Esophagus muscularis mucosa (tissue), 4 donors: ENCODE results near the gene TMC7. TPM values are rescaled to one million over a fixed set of nuclear protein-coding genes. Genes with fewer than 3 reads are reported as not detected.
A peak's percentile ranks its signal among the peaks of the same experiment; 100 is the strongest.

Source experiments
- DNase-seq: peaks from one replicate; pipeline ENCODE4 v3.0.0-alpha.2; 2017; ENCODE audit errors: extremely low spot score
- H3K27ac ChIP-seq, 4 donors: fragments of 200-600 bp; sonication (generic); replicated peaks in 1 of 4; 1 replicate in 3 of 4; 2 replicates in 1 of 4; pipeline ENCODE4 v1.5.1; 2016 to 2019; ENCODE audit warnings: mild to moderate bottlenecking in 1 of 4
- H3K27me3 ChIP-seq, 4 donors: fragments of 200-600 bp; sonication (generic); one replicate each; pipeline versions ENCODE4 v1.5.1 to v1.6.0; 2016 to 2019
- H3K36me3 ChIP-seq, 4 donors: fragments of 200-600 bp; sonication (generic); one replicate each; pipeline ENCODE4 v1.5.1; 2016 to 2019
- H3K4me1 ChIP-seq, 4 donors: fragments of 200-600 bp; sonication (generic); one replicate each; pipeline ENCODE4 v1.5.1; 2016 to 2019
- H3K4me3 ChIP-seq, 4 donors: fragments of 200-600 bp; sonication (generic); 1 replicate in 2 of 4; 2 replicates in 2 of 4; pipeline ENCODE4 v1.5.1; 2016 to 2019; ENCODE audit warnings: mild to moderate bottlenecking in 4 of 4, moderate library complexity in 1 of 4
- H3K9me3 ChIP-seq, 4 donors: fragments of 200-600 bp; sonication (generic); 1 replicate in 3 of 4; 2 replicates in 1 of 4; pipeline ENCODE4 v1.5.1; 2016 to 2019
- EP300 ChIP-seq: sonication (generic); formaldehyde crosslinking; IDR thresholded peaks from one replicate; pipeline ENCODE4 v1.6.1; 2017; ENCODE audit warnings: antibody characterized with exemption
- POLR2A ChIP-seq: fragments of 450-650 bp; IDR thresholded peaks from one replicate; pipeline ENCODE4 v1.6.1; 2017; ENCODE audit warnings: antibody characterized with exemption, moderate library complexity, mild to moderate bottlenecking, low read depth
- POLR2AphosphoS5 ChIP-seq, 2 donors: sonication (generic); formaldehyde crosslinking; IDR thresholded peaks; one replicate each; pipeline ENCODE4 v1.6.1; 2017; ENCODE audit warnings: antibody characterized with exemption in 2 of 2
- WGBS: methylation state at CpG from one replicate; pipeline ENCODE4 v1.1.5; 2018; 5-methylcytosine and 5-hydroxymethylcytosine counted together
- intact Hi-C: fragments of 100-400 bp; cut with DNase I; formaldehyde crosslinking; loops from one replicate; pipeline ENCODE4 v1.15.1; 2023
- total RNA-seq, 4 donors: library from RNA; depleted of rRNA; stranded (reverse); fragments of >200 nt; gene quantifications; one replicate each; pipeline versions ENCODE4 v1.1.0 to v1.2.1, GENCODE V29; 2016
- TF ChIP-seq, protein P1 (sequence below), 3 experiments: fragments of 200-600 bp in 2 of 3; fragments of 450-650 bp in 1 of 3; sonication (generic) in 2 of 3; IDR thresholded peaks; one replicate each; pipeline ENCODE4 v1.5.1; 2017 to 2019; ENCODE audit warnings: antibody characterized with exemption in 3 of 3, mild to moderate bottlenecking in 2 of 3, moderate library complexity in 1 of 3

Gene TMC7
- total RNA-seq, 4 donors from 2014 or later, result 0.17 to 0.83 (median 0.56) TPM

DNA sequence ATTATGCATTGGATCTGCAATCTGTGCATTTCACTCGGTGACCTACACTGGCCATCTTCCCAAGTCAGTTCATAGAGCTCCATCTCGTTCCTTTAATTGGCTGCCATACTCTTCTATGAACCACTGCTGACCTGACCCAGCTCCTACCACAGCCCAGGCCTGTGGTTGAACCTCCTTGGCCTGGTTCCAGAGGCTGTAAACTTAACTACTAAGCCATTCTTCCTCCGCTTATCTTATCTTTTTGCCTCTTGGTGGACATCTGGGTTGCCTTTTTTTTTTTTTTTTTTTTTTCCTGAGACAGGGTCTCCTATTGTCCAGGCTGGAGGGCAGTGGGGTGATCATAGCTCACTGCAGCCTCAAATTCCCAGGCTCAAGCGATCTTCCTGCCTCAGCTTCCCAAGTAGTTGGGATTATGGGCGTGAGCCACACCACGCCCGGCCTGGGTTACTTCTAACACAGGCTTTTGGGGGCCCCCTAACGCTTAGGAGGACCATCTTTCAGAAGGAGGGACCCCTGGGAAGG is 102.0 kb downstream of the TMC7 start:
- no peaks in the 10 kb centered on the region for H3K27me3 ChIP-seq
- no peak for TF ChIP-seq POLR2AphosphoS5 (IDR thresholded peaks at IDR 0.05)
- DNase-seq, result no peak
- peaks cover 8 to 26% (median 20%) of the 10 kb centered on the region in 4 donors for H3K4me1 ChIP-seq
- intact Hi-C loops, result loop anchor here (2.0 kb wide), 3 partner anchors 83 to 417 kb away; partner anchors contain the start of gene SYT17
- no peaks in the 10 kb centered on the region for H3K9me3 ChIP-seq
- H3K27ac ChIP-seq, result peak overlapping the region in 1 of 4 donors; percentile 64
- H3K4me3 ChIP-seq, result peak overlapping the region; percentile 50 to 64 (median 54)
- WGBS, result 52% methylated on average over 8 of the region's 8 CpGs
- H3K36me3 ChIP-seq, result peaks cover 0 to 16% (median 15%) of the 10 kb centered on the region in 4 donors

DNA sequence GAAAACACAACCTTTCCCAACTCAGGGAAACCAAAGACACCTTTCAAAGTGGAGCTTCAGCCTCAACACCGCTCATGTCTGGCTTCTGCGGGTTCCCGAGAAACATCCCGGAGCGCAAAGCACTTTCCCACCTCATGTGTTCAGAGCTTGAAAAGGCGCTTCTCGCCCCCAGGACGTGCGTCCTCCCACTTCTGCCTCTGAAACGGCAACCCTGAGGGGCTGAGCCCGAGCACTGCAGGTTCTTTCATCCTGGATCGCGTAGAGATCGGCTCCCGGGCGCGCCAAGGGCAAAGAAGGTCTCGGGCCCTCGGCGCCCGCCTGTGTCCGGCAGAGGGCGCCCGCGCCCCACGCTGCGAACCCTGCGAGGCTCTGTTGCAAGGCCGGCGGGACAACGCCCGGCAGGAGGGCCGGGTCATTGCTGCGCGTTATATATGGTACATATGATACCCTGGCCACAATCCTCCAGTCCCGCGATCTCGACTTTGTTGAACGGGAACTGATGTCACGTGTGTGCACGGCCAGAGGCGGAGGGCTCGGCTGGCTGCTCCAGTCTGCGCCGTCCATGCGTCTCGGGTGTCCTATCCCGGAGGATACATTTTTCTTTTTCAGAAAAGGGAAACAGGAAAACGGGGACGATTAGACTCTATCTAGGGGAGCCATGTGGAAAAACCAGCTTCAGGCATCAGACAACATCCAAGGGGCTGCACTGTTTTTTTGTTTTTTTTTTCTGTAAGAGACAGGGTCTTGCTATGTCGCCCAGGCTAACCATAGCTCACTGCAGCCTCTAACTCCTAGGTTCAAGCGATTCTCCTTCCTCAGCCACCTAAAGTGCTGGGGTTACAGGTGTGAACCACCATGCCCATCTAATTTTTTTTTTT is 102.8 kb downstream of the TMC7 start:
- Histone ChIP-seq H3K27me3 (no peaks in the 10 kb centered on the region), H3K4me3 (peak overlapping the region; percentile 50 to 64 (median 54)), H3K4me1 (peaks cover 8 to 26% (median 20%) of the 10 kb centered on the region in 4 donors), H3K27ac (peak overlapping the region; percentile 36 to 64 (median 55)), H3K36me3 (peaks cover 0 to 8% (median 8%) of the 10 kb centered on the region in 4 donors), H3K9me3 (no peaks in the 10 kb centered on the region)
- TF ChIP-seq, protein P1, sequence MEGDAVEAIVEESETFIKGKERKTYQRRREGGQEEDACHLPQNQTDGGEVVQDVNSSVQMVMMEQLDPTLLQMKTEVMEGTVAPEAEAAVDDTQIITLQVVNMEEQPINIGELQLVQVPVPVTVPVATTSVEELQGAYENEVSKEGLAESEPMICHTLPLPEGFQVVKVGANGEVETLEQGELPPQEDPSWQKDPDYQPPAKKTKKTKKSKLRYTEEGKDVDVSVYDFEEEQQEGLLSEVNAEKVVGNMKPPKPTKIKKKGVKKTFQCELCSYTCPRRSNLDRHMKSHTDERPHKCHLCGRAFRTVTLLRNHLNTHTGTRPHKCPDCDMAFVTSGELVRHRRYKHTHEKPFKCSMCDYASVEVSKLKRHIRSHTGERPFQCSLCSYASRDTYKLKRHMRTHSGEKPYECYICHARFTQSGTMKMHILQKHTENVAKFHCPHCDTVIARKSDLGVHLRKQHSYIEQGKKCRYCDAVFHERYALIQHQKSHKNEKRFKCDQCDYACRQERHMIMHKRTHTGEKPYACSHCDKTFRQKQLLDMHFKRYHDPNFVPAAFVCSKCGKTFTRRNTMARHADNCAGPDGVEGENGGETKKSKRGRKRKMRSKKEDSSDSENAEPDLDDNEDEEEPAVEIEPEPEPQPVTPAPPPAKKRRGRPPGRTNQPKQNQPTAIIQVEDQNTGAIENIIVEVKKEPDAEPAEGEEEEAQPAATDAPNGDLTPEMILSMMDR (IDR thresholded peaks at IDR 0.05), result peak in 2 of 3 experiments; percentile 95 to 99
- TF ChIP-seq POLR2AphosphoS5 (IDR thresholded peaks at IDR 0.05) (peak; percentile 55 to 69), POLR2A (no peak), EP300 (no peak)
- WGBS, result 5% methylated on average over 48 of the region's 52 CpGs
- intact Hi-C loops, result loop anchor here (2.0 kb wide), 3 partner anchors 82 to 416 kb away; partner anchors contain the start of gene SYT17
- peak; percentile 95 for DNase-seq

DNA sequence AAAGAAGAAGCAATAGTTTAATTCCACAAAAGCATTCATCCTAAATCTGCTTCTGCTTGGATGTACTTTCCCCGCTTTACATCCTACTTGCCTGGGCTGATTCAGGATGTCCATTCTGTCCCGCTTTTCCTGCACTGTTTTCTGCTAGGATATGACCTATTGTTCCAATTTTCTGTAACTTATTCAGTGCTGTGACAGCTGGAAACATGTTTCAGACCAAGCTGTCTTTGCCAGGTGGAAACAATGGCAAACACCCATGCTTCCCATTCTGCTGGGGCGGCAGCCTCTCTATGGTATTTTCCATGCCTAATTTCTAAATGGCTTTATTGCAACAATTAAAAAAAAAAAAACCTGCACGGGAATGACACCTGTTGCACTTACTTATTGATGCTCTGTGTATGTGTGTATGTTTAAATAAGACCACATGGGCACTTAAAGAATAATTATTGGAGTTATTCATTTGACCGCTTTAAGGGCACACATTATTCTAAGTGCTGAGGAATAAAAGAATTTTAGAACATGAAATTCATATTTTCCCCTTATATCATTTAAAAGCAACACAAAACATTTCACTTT is 104.7 kb downstream of the TMC7 start:
- Histone ChIP-seq H3K36me3 (no peaks in the 10 kb centered on the region), H3K27me3 (no peaks in the 10 kb centered on the region), H3K9me3 (no peaks in the 10 kb centered on the region), H3K4me3 (no peak overlapping the region), H3K4me1 (peaks cover 8 to 26% (median 20%) of the 10 kb centered on the region in 4 donors), H3K27ac (no peak overlapping the region)
- intact Hi-C loops, result no loop called here
- DNase-seq, result no peak
- no peak for TF ChIP-seq EP300
- TF ChIP-seq POLR2A, result no peak
- TF ChIP-seq, protein P1 (IDR thresholded peaks at IDR 0.05), result no peak
- no peak for TF ChIP-seq POLR2AphosphoS5 (IDR thresholded peaks at IDR 0.05)
- WGBS, result 79% methylated on average over 5 of the region's 5 CpGs

DNA sequence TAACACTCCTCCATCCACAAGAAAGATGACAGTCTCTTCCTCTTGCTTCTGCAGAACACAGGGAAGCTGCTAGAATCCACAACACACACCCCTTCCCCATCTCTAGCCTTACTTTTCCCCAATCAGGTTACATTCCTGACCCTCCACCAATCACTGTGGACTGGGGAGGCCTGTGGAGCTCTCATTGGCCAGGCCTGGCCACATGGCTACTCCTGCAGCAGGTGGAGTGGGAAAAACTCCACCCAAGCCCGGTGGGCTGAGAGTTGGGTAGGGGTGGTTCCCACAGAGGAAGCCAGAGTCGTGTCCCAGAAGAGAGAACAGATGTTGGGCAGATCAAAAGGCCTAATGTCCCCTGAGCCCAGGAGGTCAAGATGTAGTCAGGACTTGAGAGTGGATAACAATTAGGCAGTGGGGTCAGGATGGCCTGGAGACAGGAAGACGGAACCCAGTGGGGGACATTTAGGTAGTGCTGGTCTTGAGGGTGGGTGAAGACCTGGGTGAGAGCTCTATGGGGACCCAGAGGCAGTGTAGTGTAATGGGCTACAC is 105.7 kb downstream of the TMC7 start:
- 85% methylated on average over 3 of the region's 3 CpGs for WGBS
- H3K27ac ChIP-seq, result no peak overlapping the region
- intact Hi-C loops, result no loop called here
- no peak for TF ChIP-seq POLR2AphosphoS5 (IDR thresholded peaks at IDR 0.05)
- TF ChIP-seq EP300, result no peak
- H3K4me1 ChIP-seq, result peaks cover 8 to 16% (median 16%) of the 10 kb centered on the region in 4 donors
- H3K36me3 ChIP-seq, result no peaks in the 10 kb centered on the region
- DNase-seq, result no peak
- H3K27me3 ChIP-seq, result no peaks in the 10 kb centered on the region
- H3K9me3 ChIP-seq, result no peaks in the 10 kb centered on the region
- no peak overlapping the region for H3K4me3 ChIP-seq

DNA sequence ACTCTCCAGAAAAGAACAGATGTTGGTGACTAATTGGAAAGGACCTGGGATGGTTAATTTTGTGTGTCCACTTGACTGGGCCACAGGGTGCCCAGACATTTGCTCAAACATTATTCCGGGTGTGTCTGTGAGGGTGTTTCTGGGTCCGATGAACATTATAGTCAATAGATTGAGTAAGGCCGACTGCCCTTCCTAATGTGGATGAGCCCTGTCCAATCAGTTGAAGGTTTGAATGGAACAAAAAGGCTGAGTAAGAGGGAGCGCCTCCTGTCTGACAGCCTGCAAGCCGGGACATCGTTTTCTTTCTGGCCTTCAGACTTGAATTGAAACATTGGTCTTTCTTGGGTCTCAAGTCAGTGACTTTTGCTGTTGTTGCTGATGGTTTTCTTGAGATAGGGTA is 107.2 kb downstream of the TMC7 start:
- Histone ChIP-seq H3K9me3 (no peaks in the 10 kb centered on the region), H3K4me1 (peaks cover 5 to 12% (median 11%) of the 10 kb centered on the region in 4 donors), H3K36me3 (no peaks in the 10 kb centered on the region), H3K27ac (no peak overlapping the region), H3K4me3 (no peak overlapping the region), H3K27me3 (no peaks in the 10 kb centered on the region)
- WGBS, result 91% methylated on average over 6 of the region's 6 CpGs
- TF ChIP-seq POLR2A (no peak), POLR2AphosphoS5 (IDR thresholded peaks at IDR 0.05) (no peak), EP300 (no peak)
- TF ChIP-seq, protein P1 (IDR thresholded peaks at IDR 0.05), result no peak
- intact Hi-C loops, result no loop called here
- DNase-seq, result no peak
